CD4-positive, alpha-beta T cell (primary cell): ENCODE results near the gene PCDHB7. TPM values are rescaled to one million over a fixed set of nuclear protein-coding genes. Genes with fewer than 3 reads are reported as not detected.
"Not testable (repeated sequence)": the region's sequence is repeated elsewhere in the genome, so short reads cannot be mapped to it uniquely, and the experiment has no call there.

Source experiments
- ATAC-seq: fragments of 200-7000 bp; cut with Tn5 transposase; one replicate; pipeline ENCODE4 v1.10.0; 2022; ENCODE audit warnings: mild to moderate bottlenecking; ENCODE audit not compliant: poor library complexity
- CTCF ChIA-PET: fragments of 350-600 bp; sonication (Branson Sonifier 250); formaldehyde crosslinking; loops from one replicate; lab custom pipeline; 2021; ENCODE audit warnings: antibody characterized with exemption, inconsistent platforms; lab: Charles Lee
- POLR2A ChIA-PET: fragments of 350-600 bp; sonication (Branson Sonifier 250); formaldehyde crosslinking; loops from one replicate; lab custom pipeline; 2021; ENCODE audit warnings: antibody characterized with exemption, inconsistent platforms; lab: Charles Lee
- DNase-seq, 14 experiments: peaks; one replicate each; pipeline ENCODE4 v3.0.0-alpha.2; 2013 to 2020; ENCODE audit warnings: mixed read lengths in 2 of 14
- H3K27ac ChIP-seq, 2 donors: one replicate each; pipeline versions ENCODE4 v1.5.1 to v1.7.0; 2013; ENCODE audit warnings: low read length in 2 of 2, low read depth in 1 of 2, mild to moderate bottlenecking in 1 of 2
- H3K27me3 ChIP-seq, 2 experiments: 1 replicate in 1 of 2; 2 replicates in 1 of 2; pipeline versions ENCODE4 v1.6.1 to v1.7.0; 2013; ENCODE audit warnings: low read length in 2 of 2, control low read depth in 1 of 2, mild to moderate bottlenecking in 1 of 2, moderate library complexity in 1 of 2; ENCODE audit not compliant: insufficient read depth in 2 of 2, control insufficient read depth in 1 of 2
- H3K36me3 ChIP-seq: one replicate; pipeline ENCODE4 v1.6.1; 2013; ENCODE audit warnings: low read length, control low read depth; ENCODE audit not compliant: insufficient read depth
- H3K4me1 ChIP-seq: one replicate; pipeline ENCODE4 v1.6.1; 2013; ENCODE audit warnings: low read length, control low read depth; ENCODE audit not compliant: insufficient read depth
- H3K4me3 ChIP-seq: one replicate; pipeline ENCODE4 v1.5.1; 2013; ENCODE audit warnings: mild to moderate bottlenecking, low read length, moderate library complexity
- H3K9me3 ChIP-seq, 2 experiments: 1 replicate in 1 of 2; 2 replicates in 1 of 2; pipeline versions ENCODE4 v1.6.1 to v1.7.0; 2013; ENCODE audit warnings: low read length in 2 of 2, mild to moderate bottlenecking in 2 of 2, control low read depth in 1 of 2, moderate library complexity in 1 of 2; ENCODE audit not compliant: control insufficient read depth in 1 of 2, insufficient read depth in 1 of 2
- H3K27ac Mint-ChIP-seq: one replicate; pipeline ENCODE4 v1.8.0; 2020; ENCODE audit warnings: mixed read lengths
- H3K27me3 Mint-ChIP-seq: one replicate; pipeline ENCODE4 v1.8.0; 2021; ENCODE audit warnings: mixed read lengths
- H3K36me3 Mint-ChIP-seq: one replicate; pipeline ENCODE4 v1.8.0; 2021; ENCODE audit warnings: low read depth, mixed read lengths
- H3K4me1 Mint-ChIP-seq: one replicate; pipeline ENCODE4 v1.8.0; 2021; ENCODE audit warnings: low read depth, mixed read lengths
- H3K4me3 Mint-ChIP-seq: one replicate; pipeline ENCODE4 v1.8.0; 2020; ENCODE audit warnings: mild to moderate bottlenecking, mixed read lengths
- H3K9me3 Mint-ChIP-seq: one replicate; pipeline ENCODE4 v1.8.0; 2020; ENCODE audit warnings: mixed read lengths
- intact Hi-C, 2 experiments: fragments of 100-400 bp; cut with DNase I in 1 of 2; cut with micrococcal nuclease in 1 of 2; formaldehyde crosslinking; loops; one replicate each; pipeline versions ENCODE4 v1.15.1 to v1.9.0; 2023 to 2025; cut with DNase I, micrococcal nuclease
- total RNA-seq, 174 experiments: library from RNA in 2 of 174; stranded (reverse) in 2 of 174; gene quantifications; one replicate each; pipeline ENCODE4 v1.2.3 and lab custom pipeline; 2021 to 2026
- TF ChIP-seq, protein P1 (sequence below): fragments of 200-600 bp; IDR thresholded peaks from one replicate; pipeline ENCODE4 v1.8.0; 2022; ENCODE audit warnings: antibody characterized with exemption, mild to moderate bottlenecking

The PCDHB7 gene
- total RNA-seq, 2 experiments from 2014 or later, result not detected

DNA sequence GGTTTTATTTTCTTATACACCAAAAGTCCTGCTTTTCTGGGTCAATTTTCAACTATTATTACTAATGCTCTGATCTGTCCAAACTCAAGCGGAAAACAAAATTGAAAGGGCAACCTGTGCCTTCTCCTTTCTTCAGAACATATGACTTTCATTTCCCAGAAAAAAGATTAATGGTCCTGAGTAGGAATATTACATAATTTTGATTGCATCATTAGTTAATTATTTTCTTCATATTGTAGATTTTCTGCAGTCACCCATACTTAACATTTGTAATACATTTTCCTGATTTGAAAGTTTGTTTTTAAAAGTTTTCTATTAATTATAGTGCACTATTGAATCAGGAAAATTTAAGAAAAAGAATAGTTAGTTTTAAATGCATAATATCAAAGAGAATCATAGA, 3.5 kb downstream of the PCDHB7 start:
- peaks cover 32% of the 10 kb centered on the region for H3K27me3 Mint-ChIP-seq
- H3K27ac ChIP-seq, result no peak overlapping the region
- H3K4me3 ChIP-seq, result no peak overlapping the region
- intact Hi-C loops, result no loop called here
- no peak overlapping the region for H3K4me3 Mint-ChIP-seq
- no peaks in the 10 kb centered on the region for H3K4me1 ChIP-seq
- ChIA-PET CTCF (no interaction called here), POLR2A (no interaction called here)
- H3K4me1 Mint-ChIP-seq, result peaks cover 6% of the 10 kb centered on the region
- H3K36me3 ChIP-seq, result no peaks in the 10 kb centered on the region
- H3K9me3 Mint-ChIP-seq, result peaks cover 9% of the 10 kb centered on the region
- no peaks in the 10 kb centered on the region for H3K36me3 Mint-ChIP-seq
- DNase-seq (no peak), ATAC-seq (no peak)
- H3K9me3 ChIP-seq, result peaks cover 5 to 24% of the 10 kb centered on the region in 2 experiments
- peaks cover 26 to 45% of the 10 kb centered on the region in 2 experiments for H3K27me3 ChIP-seq
- no peak overlapping the region for H3K27ac Mint-ChIP-seq
- TF ChIP-seq, protein P1, sequence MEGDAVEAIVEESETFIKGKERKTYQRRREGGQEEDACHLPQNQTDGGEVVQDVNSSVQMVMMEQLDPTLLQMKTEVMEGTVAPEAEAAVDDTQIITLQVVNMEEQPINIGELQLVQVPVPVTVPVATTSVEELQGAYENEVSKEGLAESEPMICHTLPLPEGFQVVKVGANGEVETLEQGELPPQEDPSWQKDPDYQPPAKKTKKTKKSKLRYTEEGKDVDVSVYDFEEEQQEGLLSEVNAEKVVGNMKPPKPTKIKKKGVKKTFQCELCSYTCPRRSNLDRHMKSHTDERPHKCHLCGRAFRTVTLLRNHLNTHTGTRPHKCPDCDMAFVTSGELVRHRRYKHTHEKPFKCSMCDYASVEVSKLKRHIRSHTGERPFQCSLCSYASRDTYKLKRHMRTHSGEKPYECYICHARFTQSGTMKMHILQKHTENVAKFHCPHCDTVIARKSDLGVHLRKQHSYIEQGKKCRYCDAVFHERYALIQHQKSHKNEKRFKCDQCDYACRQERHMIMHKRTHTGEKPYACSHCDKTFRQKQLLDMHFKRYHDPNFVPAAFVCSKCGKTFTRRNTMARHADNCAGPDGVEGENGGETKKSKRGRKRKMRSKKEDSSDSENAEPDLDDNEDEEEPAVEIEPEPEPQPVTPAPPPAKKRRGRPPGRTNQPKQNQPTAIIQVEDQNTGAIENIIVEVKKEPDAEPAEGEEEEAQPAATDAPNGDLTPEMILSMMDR, result no peak

DNA sequence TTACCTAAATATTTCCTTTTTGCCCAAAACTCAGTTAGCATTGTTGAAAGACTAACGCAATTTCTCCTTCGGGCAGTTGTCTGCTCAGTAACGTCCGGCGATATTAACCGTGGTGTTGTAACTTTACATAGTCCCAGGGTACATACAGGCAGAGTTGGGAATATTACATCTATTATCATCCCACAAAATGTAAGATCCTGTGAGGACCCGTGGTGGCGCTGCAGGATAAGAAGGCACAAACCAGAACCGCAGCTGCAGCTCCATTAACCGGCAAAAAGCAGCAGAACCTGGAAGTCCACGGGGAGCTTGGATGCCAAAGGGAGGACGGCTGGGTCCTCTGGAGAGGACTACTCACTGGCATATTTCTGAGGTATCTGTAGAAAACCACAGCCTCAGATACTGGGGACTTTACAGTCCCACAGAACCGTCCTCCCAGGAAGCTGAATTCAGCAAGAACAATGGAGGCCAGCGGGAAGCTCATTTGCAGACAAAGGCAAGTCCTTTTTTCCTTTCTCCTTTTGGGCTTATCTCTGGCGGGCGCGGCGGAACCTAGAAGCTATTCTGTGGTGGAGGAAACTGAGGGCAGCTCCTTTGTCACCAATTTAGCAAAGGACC, 5.2 kb downstream of the PCDHB7 start, which contains the start of gene PCDHB8:
Gene PCDHB8 (plus strand): TSS at position 214 of the 615 bp plus-strand sequence. CDS start 245 bp downstream, at position 459.
- peaks cover 33 to 60% of the 10 kb centered on the region in 2 experiments for H3K27me3 ChIP-seq
- H3K36me3 Mint-ChIP-seq, H3K4me1 Mint-ChIP-seq, H3K4me3 Mint-ChIP-seq, POLR2A ChIA-PET, ATAC-seq, H3K4me1 ChIP-seq, CTCF ChIA-PET, H3K9me3 Mint-ChIP-seq, intact Hi-C loops, H3K4me3 ChIP-seq, H3K36me3 ChIP-seq, DNase-seq, H3K27ac ChIP-seq, H3K27ac Mint-ChIP-seq: not testable (repeated sequence)
- peaks cover 39% of the 10 kb centered on the region for H3K27me3 Mint-ChIP-seq
- H3K9me3 ChIP-seq, result peaks cover 12 to 24% of the 10 kb centered on the region in 2 experiments

GRCh38 chr5:141179371-141179770, 6.9 kb downstream of the PCDHB7 start:
- H3K27ac ChIP-seq, H3K36me3 Mint-ChIP-seq, H3K36me3 ChIP-seq, CTCF ChIA-PET, H3K4me1 ChIP-seq, H3K9me3 Mint-ChIP-seq, DNase-seq, H3K27ac Mint-ChIP-seq, H3K4me1 Mint-ChIP-seq, H3K4me3 Mint-ChIP-seq, intact Hi-C loops, H3K4me3 ChIP-seq, ATAC-seq, POLR2A ChIA-PET: not testable (repeated sequence)
- H3K27me3 Mint-ChIP-seq, result peaks cover 37% of the 10 kb centered on the region
- Histone ChIP-seq H3K9me3 (peaks cover 22 to 24% of the 10 kb centered on the region in 2 experiments), H3K27me3 (peaks cover 30 to 61% of the 10 kb centered on the region in 2 experiments)

GRCh38 chr5:141179876-141180275, 7.4 kb downstream of the PCDHB7 start:
- Histone ChIP-seq H3K27me3 (peaks cover 30 to 60% of the 10 kb centered on the region in 2 experiments), H3K9me3 (peaks cover 21 to 23% of the 10 kb centered on the region in 2 experiments)
- POLR2A ChIA-PET, H3K4me1 Mint-ChIP-seq, H3K27ac Mint-ChIP-seq, H3K36me3 Mint-ChIP-seq, H3K9me3 Mint-ChIP-seq, H3K4me3 Mint-ChIP-seq, H3K36me3 ChIP-seq, DNase-seq, ATAC-seq, H3K27ac ChIP-seq, intact Hi-C loops, H3K4me3 ChIP-seq, H3K4me1 ChIP-seq, CTCF ChIA-PET: not testable (repeated sequence)
- peaks cover 42% of the 10 kb centered on the region for H3K27me3 Mint-ChIP-seq
